Measurements from ENCODE around the gene UBE2D1.

- TF ChIP-seq CTCF (IDR thresholded peaks at IDR 0.05; ENCODE audit: low read depth, low read length) (no peak), POLR2A (IDR thresholded peaks at IDR 0.05; ENCODE audit: extremely low read depth, insufficient read length) (no peak)
Observed at GRCh38 chr10:58399410-58399809, 64.6 kb downstream of the UBE2D1 start.
